Myometrial cell (primary cell): ENCODE data around the gene OPRL1. TPM values are rescaled to one million over a fixed set of nuclear protein-coding genes. Genes with fewer than 3 reads are reported as not detected.

Source experiments
- total RNA-seq: library from RNA; depleted of rRNA; stranded (reverse); fragments of >200 nt; gene quantifications from 2 replicates; pipeline ENCODE4 v1.2.3, GENCODE V29; 2015

The OPRL1 gene
- 3.2 and 3.5 TPM in 2 replicates for total RNA-seq

DNA sequence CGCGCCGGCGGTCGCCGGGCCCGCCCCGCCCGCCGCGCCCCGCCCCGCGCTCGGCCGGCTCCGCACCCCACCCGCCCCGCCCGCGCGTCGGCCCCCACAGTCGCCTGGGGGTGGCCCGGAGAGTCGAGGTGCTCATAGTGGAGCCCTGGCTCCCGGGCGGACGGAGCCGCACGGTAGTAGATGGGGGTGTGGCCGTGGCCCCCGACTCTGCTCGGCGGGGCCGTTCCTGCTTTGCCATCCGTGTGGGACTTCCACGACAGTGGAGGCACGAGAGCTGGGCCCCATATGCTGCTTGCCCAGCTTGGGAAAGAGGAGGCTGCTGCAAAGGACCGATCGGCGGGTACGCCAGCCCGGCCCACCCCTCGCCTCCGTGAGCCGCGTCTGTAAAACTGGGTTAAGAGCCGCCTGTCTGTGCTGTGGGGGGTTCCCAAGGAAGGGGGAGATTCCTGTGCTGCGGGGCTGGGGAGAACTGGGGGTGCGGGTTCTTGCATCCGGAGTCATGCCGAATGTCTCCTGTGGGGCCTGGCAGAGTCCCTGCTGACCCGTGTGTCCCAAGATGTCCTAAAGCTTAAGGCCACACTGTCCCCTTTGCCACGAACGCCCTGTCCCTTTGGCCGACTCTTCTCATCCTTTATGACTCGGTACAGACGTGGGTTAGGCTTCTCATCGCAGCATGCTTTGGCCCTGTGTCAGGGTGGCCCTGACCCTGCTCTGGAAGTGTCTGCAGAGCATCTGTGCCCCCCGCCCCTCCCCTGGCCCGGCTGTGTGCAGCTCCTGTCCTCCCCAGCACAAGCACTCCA is at the start of gene OPRL1:
Gene OPRL1 (plus strand): TSS at position 70 of the 800 bp plus-strand sequence. CDS start 12,639 bp downstream, outside the sequence.

DNA sequence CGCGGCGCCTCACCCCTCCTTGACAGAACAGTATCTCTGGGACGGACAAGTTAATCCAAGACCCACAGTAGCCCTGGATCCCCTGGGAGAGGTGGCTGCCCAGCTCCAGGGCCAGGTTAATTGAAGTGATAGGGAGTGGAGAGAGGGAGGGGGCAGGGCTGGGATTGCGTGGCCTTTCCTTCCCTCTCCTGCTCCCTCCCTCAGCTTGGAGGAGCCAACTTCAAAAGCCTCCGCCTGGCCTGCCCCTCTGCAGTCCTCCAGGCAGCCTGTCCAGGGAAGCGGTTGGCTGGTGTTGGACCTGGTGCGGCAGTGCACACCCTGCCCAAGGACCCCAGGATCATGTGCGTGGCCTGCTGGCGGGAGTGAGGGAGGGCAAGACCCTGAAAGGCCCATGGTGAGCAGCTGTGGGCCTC is 43.9 kb upstream of the OPRL1 start, which contains the start of gene C20orf204:
Gene C20orf204 (plus strand): TSS at position 250 of the 413 bp plus-strand sequence. CDS start 142 bp downstream, at position 392.

DNA sequence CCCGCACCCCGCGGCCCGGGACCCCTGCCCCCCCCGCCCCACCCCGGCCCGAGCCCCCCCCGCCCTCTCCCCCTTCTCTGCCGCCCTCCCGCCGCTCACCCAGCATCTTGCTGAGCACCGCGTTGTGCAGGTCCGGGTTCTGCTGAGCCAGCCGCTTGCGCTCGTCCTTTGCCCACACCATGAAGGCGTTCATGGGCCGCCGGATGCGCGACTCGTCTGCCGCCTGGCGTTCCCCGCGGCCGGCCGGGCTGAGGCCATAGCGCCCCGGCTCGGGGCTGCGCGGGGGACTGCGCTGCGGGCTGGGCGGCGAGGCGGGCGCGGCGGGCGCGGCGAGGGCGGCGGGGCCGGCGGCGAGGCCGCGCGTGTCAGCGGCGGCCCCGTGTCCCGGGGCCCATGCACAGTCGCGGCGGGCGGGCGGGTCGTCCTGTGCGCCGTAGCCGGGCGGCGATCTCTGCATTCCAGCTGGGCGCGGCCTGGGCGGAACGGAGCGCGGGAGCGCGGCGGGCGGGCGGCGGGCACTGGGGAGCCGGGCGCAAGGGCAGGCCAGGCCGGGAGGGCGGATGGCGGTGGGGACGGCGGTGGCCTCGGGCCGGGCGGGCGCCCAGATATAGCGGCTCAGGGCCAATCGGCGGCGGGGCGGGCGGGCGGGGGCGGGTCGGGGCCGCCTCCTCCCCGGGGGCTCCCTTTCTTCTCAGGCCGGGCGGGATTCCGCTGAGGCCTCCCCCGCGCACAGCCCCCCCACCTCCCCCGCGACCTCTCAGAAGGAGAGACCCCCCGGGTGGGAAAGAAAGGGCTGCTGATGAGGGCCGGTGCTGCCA is 30.6 kb upstream of the OPRL1 start, which contains the start of gene SOX18:
Gene SOX18 (minus strand): TSS at position 580 of the 818 bp plus-strand sequence. CDS start 123 bp downstream, at position 457.

GRCh38 chr20:64062596-64063388 is 17.1 kb upstream of the OPRL1 start, which contains the start of gene TCEA2:
TCEA2 (plus strand) TSS chr20:64063198; CDS start chr20:64063313, 115 bp downstream.

DNA sequence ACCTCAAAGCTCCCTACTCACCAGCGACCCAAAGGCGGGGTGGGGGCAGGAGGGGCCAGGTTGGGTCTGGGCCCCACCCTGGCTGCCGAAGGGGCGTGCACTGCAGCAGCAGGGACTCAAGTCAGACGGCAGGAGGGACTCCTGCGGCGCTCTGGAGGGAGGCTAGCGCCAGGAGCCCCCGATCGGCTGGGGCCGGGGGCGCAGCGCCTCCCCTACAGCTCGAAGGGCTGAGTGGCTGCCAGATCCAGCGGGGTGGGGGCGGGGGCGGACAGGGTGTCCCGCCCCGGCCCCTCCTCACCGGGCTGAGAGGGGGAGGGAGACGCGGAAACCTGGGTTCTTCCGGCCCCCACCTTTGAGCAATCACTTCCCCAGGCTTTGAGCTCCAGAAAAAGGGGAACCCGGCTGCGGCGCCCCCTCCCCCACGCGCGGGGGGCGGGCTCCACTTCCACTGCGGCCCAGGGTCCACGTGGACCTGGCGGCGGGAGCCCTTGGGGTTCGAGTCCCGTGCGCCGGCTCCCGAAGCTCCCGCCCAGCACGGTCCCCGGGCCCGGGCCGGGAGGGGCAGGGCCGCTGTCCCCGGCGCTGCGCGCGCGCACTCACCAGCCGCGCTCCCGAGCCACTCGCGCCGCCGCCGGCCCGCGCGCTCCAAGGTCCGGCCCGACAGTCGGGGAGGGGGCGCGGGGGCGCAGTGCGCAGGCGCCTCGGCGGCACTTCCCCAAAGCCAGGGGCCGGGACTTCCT is 439 bp upstream of the OPRL1 start, which contains the start of gene RGS19:
Gene RGS19 (minus strand): TSS at position 246 of the 740 bp plus-strand sequence. CDS start 2,632 bp downstream, outside the sequence.

DNA sequence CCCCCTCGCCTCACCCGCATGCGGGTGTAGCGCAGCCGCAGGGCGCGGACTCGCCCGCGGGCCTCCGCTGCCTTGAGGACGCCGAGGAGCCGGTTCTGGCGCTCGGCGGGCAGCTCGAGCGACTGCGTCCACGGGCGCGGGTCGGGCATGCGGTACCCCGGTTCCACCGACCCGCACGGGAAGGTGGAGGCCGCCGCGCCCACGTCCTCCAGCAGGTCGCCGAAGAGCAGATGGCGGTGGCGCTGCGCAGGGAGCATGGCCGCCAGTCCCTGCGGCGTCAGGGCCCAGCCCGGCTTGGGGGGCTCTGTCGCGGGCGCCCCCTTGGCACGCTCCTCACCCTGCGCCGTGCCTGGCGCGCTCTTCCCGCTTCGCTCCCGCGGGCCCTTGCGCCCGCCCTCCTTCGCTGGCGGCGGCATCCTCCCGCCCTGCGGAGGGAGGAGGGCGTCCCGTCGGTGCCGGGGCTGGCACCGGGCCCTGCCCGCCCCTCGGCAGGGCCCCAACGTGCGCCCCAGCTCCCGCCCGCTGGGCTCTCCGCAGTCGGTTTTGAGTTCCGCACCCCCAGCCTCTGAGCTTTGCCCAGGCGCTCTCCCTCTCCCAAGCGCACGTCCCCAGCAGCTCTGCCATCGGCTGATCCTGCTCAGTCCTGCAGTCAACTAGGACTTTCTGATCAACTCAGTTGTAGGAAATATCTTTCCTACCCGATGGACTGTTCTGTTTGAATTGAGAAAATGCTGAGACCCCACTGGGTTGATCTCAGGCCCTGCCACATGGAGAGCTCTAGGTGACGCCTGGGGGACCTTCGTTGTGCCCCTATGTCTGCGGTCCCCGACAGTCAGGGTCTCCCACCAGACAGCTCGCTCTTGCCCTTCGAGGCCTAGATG is 4.2 kb downstream of the OPRL1 start, which contains the start of gene LKAAEAR1:
Gene LKAAEAR1 (minus strand): TSS at position 595 of the 881 bp plus-strand sequence. CDS start 179 bp downstream, at position 416.

GRCh38 chr20:64106981-64107735 is 27.3 kb downstream of the OPRL1 start, which contains the start of gene NPBWR2:
NPBWR2 (minus strand) TSS chr20:64107565; CDS start chr20:64106831, 734 bp downstream.

Other genes with a start within 250 kb of the OPRL1 start
- 21.1 and 34.3 TPM in 2 replicates for gene ZBTB46, start 248.8 kb upstream of the OPRL1 start, total RNA-seq
- gene ABHD16B, start 218.6 kb upstream of the OPRL1 start, total RNA-seq = not detected in 2 replicates
- 192 and 206 TPM in 2 replicates for gene TPD52L2, start 214.8 kb upstream of the OPRL1 start, total RNA-seq
- 38.6 and 43.4 TPM in 2 replicates for gene DNAJC5, start 185.0 kb upstream of the OPRL1 start, total RNA-seq
- gene UCKL1, start 123.7 kb upstream of the OPRL1 start, total RNA-seq = 23.4 and 27.1 TPM in 2 replicates
- 7.1 and 8.6 TPM in 2 replicates for gene ZNF512B, start 110.2 kb upstream of the OPRL1 start, total RNA-seq
- gene SAMD10, start 100.4 kb upstream of the OPRL1 start, total RNA-seq = 1.4 and 2.1 TPM in 2 replicates
- 41.5 and 43.6 TPM in 2 replicates for gene PRPF6, start 99.0 kb upstream of the OPRL1 start, total RNA-seq
- under 0.01 TPM in 1 of 2 replicates, not detected in the other for gene C20orf204, start 43.9 kb upstream of the OPRL1 start, total RNA-seq
- gene SOX18, start 30.4 kb upstream of the OPRL1 start, total RNA-seq = 0.29 TPM in 1 of 2 replicates, not detected in the other
- gene TCEA2, start 16.9 kb upstream of the OPRL1 start, total RNA-seq = 4.8 and 17.3 TPM in 2 replicates
- gene RGS19, start 564 bp upstream of the OPRL1 start, total RNA-seq = 7.5 and 20.2 TPM in 2 replicates
- gene LKAAEAR1, start 4.3 kb downstream of the OPRL1 start, total RNA-seq = not detected in 2 replicates
- gene NPBWR2, start 27.5 kb downstream of the OPRL1 start, total RNA-seq = not detected in 2 replicates
- gene MYT1, start 84.4 kb downstream of the OPRL1 start, total RNA-seq = not detected in 2 replicates
- 35.2 and 56.9 TPM in 2 replicates for gene PCMTD2, start 175.7 kb downstream of the OPRL1 start, total RNA-seq